A549 (cell line): ENCODE measurements around the gene RNF41.

ENCODE experiments used
- EP300 ChIP-seq, 2 experiments: fragments of >200 bp; sonication (Bioruptor Twin); formaldehyde crosslinking; IDR thresholded peaks; 2 replicates in 1 of 2; 3 replicates in 1 of 2; pipeline ENCODE4 v1.6.1; 2016 to 2017
- FOSL2 ChIP-seq, 2 experiments: fragments of 450-650 bp in 1 of 2; fragments of >200 bp in 1 of 2; sonication (Bioruptor Twin) in 1 of 2; formaldehyde crosslinking; IDR thresholded peaks; 2 replicates each; pipeline versions ENCODE4 v1.5.0 to v1.6.1; 2016 to 2020; ENCODE audit warnings: mild to moderate bottlenecking in 1 of 2, moderate library complexity in 1 of 2
- MAFK ChIP-seq: fragments of 450-650 bp; IDR thresholded peaks from 2 replicates; pipeline ENCODE4 v1.6.1; 2014; ENCODE audit not compliant: partially characterized antibody
- NR3C1 ChIP-seq: fragments of >200 bp; sonication (Bioruptor Twin); formaldehyde crosslinking; IDR thresholded peaks from 3 replicates; pipeline ENCODE4 v1.6.1; 2017
- POLR2A ChIP-seq: IDR thresholded peaks from 2 replicates; pipeline ENCODE4 v1.6.1; 2012; ENCODE audit warnings: mild to moderate bottlenecking, low read length
- RAD21 ChIP-seq, 2 experiments: fragments of >200 bp in 1 of 2; sonication (Bioruptor Twin) in 1 of 2; formaldehyde crosslinking in 1 of 2; IDR thresholded peaks in 1 of 2; conservative IDR thresholded peaks in 1 of 2; 2 replicates in 1 of 2; 3 replicates in 1 of 2; pipeline ENCODE4 v1.6.1; 2012 to 2018; ENCODE audit warnings: inconsistent platforms in 1 of 2
- RFX5 ChIP-seq: fragments of 450-650 bp; IDR thresholded peaks from 2 replicates; pipeline ENCODE4 v1.7.1; 2014; ENCODE audit warnings: antibody characterized with exemption, mild to moderate bottlenecking, moderate library complexity
- RNF2 ChIP-seq: fragments of 200-600 bp; sonication (generic); IDR thresholded peaks from 2 replicates; pipeline ENCODE4 v1.6.1; 2016; ENCODE audit warnings: low read depth, mild to moderate bottlenecking, antibody characterized with exemption, moderate library complexity, borderline replicate concordance
- SREBF2 ChIP-seq: fragments of 450-650 bp; IDR thresholded peaks from 2 replicates; pipeline ENCODE4 v1.6.1; 2014; ENCODE audit warnings: mild to moderate bottlenecking, moderate library complexity
- TF ChIP-seq, protein P1 (sequence below): fragments of 250-450 bp; sonication (Bioruptor Pico); IDR thresholded peaks from 2 replicates; pipeline ENCODE4 v1.5.0; 2021; ENCODE audit warnings: mild to moderate bottlenecking, moderate library complexity, borderline replicate concordance
- TF ChIP-seq, protein P2 (sequence below): fragments of >200 bp; sonication (Bioruptor Twin); formaldehyde crosslinking; IDR thresholded peaks from 3 replicates; pipeline ENCODE4 v1.5.1; 2016

GRCh38 chr12:56220611-56221231 lies 1.0 kb downstream of the RNF41 start:
- TF ChIP-seq, protein P1, sequence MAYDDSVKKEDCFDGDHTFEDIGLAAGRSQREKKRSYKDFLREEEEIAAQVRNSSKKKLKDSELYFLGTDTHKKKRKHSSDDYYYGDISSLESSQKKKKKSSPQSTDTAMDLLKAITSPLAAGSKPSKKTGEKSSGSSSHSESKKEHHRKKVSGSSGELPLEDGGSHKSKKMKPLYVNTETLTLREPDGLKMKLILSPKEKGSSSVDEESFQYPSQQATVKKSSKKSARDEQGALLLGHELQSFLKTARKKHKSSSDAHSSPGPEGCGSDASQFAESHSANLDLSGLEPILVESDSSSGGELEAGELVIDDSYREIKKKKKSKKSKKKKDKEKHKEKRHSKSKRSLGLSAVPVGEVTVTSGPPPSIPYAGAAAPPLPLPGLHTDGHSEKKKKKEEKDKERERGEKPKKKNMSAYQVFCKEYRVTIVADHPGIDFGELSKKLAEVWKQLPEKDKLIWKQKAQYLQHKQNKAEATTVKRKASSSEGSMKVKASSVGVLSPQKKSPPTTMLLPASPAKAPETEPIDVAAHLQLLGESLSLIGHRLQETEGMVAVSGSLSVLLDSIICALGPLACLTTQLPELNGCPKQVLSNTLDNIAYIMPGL (CRISPR knock-in tag): no peak
- no peak for TF ChIP-seq NR3C1
- TF ChIP-seq RNF2: no peak
- TF ChIP-seq, protein P2, sequence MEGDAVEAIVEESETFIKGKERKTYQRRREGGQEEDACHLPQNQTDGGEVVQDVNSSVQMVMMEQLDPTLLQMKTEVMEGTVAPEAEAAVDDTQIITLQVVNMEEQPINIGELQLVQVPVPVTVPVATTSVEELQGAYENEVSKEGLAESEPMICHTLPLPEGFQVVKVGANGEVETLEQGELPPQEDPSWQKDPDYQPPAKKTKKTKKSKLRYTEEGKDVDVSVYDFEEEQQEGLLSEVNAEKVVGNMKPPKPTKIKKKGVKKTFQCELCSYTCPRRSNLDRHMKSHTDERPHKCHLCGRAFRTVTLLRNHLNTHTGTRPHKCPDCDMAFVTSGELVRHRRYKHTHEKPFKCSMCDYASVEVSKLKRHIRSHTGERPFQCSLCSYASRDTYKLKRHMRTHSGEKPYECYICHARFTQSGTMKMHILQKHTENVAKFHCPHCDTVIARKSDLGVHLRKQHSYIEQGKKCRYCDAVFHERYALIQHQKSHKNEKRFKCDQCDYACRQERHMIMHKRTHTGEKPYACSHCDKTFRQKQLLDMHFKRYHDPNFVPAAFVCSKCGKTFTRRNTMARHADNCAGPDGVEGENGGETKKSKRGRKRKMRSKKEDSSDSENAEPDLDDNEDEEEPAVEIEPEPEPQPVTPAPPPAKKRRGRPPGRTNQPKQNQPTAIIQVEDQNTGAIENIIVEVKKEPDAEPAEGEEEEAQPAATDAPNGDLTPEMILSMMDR: no peak
- TF ChIP-seq EP300 (IDR thresholded peaks at IDR 0.05): no peak
- TF ChIP-seq POLR2A: no peak
- no peak for TF ChIP-seq MAFK
- TF ChIP-seq RFX5: no peak
- TF ChIP-seq RAD21 (conservative IDR thresholded peaks at IDR 0.05 in 1 of 2, IDR thresholded peaks at IDR 0.05 in 1 of 2): no peak
- no peak for TF ChIP-seq FOSL2 (IDR thresholded peaks at IDR 0.05)
- TF ChIP-seq FOSL2 (CRISPR knock-in tag; IDR thresholded peaks at IDR 0.05): no peak
- no peak for TF ChIP-seq SREBF2
